Measurements from ENCODE around the gene RNF130.
A peak's percentile ranks its signal among the peaks of the same experiment; 100 is the strongest.
"Not testable (repeated sequence)": the region's sequence is repeated elsewhere in the genome, so short reads cannot be mapped to it uniquely, and the experiment has no call there.

Gene RNF130

DNA sequence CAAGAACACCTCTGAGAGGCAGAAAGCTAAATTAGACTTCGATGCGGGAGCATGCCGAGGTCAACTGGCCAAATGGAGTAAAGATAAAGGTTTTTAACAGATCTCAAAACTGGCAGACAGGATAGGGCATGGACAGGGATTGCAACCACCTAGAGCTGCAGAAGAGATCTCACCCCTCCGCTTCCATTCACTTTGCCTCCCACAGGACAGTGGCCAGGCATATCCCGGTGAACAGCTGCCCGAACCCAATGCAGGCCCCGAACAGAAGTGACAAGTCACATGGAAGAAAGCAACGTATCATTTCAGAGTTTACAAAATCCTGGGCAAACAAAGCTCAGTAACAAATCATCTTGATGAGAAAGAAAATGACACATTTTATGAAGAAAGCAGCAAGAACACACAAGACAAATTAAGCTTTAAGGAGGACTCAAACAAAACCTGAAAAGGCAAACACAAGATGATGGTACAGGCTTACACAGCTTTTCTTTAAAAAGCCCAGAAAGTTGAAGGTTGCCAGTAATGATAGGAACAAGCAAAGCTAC, 18.4 kb downstream of the RNF130 start:
- DNase-seq: no peak

DNA sequence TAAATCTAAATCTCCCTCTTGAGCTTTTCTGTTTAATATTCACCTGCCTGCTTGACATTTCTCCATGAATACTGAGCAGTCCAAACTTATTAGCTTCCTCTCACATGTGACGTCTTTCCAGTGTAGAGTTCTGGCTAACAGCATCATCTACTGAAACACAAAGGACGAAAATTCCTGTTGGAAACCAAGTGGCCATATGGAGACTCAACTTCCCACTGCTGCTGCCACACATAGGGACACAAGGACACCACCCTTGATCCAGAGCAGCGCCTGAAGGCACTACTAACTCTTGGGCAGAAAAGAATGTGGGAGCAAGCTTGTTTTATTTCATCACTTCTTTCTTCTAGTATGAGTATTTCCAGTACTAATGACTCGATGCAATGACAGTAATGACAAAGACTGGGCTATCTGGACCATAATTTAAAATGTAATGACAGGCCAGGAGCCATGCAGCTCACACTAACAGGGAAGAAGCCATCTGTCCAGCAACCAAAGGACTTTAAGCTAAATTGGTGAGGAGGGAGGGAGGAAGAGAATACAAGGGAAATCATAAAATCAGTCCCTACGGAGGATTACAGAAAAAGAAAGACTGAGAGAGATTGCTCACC, 19.2 kb downstream of the RNF130 start:
- DNase-seq: no peak

DNA sequence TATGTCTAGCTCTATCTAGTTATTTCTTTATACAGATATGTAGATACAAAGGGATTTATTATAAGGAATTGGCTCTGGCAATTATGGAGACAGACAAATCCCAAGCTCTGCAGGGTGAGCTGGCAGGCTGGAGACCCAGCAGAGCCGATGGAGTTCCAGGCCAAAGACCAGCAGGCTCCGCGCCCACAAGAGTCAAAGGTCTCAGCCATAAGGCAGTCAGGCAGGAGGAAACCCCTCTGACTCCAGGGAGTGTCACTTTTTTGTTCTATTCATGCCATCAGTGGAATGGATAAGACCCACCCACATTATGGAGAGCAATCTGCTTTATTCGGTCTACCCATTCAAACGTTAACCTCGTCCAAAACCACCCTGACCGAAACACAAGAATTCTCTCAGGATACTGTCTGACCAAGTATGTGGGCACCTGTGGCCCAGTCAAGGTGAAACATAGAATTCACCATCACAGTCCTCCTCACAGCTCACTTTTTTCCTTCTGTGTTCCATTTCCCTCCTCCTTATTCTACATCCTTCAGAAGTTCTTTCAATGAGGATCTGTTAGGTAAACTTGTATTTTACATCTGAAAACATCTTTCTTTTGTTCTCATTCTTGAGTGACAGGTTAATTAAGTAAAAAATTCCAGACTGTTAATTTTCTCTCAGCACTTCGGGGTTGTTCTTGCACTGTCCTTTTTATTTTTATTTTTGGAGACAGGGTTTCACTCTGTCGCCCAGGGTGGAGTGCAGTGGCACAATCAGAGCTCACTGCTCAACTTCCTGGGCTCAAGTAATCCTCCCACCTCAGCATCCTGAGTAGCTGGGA, 21.2 kb downstream of the RNF130 start:
- DNase-seq: peak; percentile 62

DNA sequence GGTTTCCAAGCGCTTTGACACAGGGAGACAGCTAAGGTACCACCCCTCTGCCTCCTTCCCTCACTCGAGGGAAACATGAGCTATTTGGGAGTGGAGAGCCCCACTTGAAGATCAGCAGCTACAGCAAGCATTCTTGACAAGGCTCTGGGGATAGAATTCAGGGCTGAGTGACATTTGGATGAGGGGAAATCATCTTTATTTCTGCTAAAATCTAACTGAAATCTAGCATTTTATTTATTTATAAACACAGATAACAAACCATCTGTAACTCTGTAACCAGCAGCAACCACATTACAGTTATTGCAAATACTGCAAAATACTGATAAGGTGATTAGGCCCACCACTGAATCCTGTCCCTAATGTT, 22.4 kb downstream of the RNF130 start:
- peak; percentile 95 for DNase-seq

DNA sequence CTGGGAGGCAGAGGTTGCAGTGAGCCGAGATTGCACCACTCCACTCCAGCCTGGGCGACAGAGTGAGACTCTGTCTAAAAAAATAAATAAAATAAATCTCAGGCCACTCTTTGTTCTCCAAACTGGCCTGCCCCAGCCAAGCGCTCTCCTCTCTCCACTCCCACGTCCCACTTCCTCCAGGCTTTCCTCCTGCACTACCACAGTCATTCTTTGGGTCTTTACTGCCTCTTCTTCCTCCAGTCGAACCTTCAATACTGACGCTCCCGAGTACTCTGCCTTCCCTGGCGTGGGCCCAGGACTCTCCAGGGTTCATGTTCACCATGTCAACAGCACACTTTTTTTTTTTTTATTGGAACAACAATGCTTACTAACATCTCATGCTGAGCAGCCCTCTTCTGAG, 23.9 kb downstream of the RNF130 start:
- no peak for DNase-seq

DNA sequence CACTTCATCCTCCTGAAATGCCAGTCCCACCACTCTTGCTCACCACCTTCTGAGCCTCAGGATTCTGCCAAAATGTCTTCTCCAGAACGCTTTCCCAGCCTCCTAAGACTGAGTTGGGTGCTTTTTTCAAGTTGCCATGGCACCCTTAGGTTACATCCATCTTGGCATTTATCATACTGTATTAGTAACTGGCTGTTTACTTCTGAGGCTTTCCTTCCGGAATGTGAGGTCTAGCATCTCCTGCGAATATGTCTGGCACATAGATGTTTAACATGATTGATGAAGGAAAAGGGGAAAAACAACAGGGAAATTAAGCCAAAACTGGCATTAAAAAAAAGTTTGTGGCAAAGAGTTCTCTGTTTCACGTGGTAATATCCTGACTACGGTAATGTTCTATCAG, 24.9 kb downstream of the RNF130 start:
- DNase-seq: no peak

DNA sequence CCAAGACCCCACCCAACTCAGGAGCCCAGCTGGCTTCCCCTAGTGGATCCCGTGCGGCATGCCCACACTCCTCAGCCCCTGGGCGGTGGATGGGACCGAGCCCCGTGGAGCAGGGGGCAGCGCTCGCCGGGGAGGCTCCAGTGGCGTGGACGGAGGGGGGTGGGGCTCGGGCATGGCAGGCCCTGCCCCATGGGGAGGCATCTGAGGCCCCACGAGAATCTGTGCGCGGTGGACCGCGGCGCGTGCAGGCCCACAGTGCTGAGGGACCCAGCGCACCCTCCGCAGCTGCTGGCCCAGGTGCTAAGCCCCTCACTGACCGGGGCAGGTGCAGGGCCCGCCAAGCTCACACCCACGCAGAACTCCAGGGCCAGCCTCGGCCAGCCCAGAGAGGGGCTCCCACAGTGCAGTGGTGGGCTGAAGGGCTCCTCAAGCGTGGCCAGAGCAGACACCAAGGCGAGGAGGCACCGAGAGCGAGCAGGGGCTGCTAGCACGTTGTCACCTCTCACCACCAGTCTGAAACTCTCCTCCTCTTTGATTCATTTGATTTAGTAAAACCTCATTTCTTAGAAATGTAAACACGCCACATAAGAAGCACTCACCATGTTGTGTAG, 25.6 kb downstream of the RNF130 start:
- no peak for DNase-seq

DNA sequence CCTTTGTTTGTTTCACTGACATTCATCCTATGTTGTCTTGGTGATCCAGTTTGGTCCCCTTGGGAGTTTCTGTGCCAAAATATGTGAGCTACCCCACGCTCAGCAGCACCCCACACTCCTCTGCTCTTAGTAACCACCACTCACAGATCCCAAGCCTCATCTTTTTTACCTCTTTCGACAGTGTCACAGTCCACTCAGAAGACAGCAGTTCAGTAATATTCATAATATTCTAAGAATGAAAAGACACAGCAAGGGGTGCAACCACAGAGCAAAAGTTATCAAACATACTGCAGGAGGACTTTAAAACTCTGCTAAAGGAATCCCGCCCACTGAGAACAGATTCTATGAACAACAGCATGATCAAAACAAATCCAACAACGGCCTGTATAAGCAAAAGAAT, 28.2 kb downstream of the RNF130 start:
- peak; percentile 77 for DNase-seq

DNA sequence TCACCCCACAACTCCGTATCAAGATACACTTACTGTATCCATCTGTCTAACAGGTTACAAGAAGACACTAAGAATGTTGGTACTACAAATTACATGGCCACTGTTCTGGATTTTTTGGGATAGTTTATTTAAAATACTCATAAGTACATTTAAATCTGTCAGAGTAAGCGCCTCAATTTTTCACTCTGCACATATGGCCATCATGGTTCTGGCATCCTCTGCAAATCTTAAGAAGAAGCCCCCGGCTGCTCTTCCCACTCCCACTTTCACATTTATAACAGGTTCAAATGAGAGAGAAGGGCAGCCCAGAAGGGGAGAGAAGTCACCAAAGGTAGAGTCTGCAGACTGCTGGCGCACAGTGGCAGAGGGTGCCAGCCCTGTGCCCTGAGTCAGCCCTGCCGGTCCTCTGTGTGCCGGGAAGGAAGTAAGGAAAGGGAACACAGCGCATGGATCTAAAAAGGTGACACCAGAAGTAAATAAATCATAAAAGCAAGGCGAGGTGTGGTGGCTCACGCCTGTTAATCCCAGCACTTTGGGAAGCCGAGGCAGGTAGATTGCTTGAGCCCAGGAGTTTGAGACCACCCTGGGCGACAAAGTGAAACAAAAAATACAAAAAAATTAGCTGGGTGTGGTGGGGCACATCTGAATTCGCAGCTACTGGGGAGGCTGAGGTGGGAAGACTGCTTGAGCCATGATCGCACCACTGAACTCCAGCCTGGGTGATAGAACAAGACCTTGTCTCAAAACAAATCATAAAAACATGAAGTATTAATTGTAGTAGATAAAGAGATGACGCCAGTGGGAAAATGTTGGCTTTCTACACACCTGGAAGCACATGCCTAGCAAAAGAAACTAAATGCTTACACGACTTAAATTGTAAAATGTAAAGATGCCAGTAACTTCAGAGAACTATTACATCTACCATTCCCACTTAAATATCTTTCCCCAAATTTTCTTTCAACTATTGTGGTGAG, 30.0 kb downstream of the RNF130 start:
- DNase-seq: no peak

DNA sequence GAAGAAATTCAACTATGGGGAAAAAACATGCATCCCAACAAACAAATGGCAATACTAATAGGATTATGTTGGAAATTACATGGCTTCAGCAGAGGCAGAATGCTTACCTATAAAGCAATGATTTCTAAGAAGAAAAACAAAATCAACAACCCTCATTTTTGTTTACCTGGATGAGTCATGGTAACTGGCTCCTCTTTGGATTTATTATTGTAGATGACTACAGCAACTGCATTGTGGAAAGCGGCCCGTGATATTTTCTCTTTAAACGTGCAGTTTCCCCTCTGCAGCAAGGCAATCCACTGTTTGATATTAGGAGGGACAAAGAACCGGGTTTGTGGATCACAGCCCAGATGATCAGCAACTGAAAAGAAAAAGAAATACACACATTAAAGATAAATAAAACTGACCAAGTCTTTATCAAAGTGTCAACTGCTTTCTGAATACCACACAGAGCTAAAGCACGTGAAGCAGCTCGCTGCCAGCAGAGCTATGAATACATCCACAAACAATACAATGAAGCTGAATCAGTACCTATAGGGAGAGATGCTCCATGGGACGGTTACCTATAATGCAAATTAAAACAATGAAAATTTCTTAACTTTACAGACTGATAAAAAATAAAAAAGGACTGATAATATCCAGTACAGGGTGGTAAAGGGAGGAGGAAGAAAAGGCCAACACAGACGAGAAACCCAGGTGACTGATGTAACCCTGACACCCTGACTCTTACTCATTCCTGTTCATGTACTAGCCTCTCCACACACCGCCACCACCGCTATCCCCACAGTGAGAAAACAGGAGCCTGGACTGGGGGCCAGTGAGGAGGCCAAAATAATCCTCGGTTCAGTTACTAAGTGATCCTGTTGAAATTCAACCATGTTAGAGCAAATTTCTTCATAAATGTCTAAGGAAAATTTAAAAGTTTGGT, 31.0 kb downstream of the RNF130 start:
- DNase-seq: no peak

DNA sequence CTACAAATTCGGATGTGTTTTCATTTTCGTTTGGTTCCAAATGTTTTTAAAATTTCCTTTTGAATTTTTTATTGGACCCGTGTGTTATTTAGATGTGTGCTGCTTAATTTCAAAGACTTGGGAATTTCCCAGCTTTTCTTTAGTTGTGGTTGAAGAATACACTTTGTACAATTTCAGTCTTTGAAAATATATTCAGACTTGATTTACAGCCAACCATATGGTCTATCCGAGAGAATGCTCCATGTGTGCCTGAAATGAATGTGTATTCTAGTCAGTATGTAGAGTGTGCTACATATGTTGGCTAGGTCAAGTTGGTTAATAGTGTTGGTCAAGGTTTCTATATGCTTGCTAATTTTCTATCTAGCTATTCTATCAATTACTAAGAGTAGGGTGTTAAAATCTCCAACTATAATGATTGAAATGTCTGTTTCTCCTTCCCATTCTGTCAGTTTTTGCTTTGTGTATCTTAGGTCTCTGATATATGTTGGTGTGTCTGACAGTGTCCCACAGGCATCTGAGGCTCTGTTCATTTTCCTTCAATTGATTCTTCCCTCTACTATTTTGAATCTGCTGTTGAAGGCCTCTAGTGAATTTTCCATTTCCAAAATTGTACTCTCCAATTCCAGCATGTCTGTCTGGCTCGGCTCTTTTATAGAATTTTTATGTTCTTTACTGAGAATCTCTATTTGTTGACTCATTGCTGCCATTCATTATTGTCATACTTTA, 36.2 kb downstream of the RNF130 start:
- DNase-seq: no peak

DNA sequence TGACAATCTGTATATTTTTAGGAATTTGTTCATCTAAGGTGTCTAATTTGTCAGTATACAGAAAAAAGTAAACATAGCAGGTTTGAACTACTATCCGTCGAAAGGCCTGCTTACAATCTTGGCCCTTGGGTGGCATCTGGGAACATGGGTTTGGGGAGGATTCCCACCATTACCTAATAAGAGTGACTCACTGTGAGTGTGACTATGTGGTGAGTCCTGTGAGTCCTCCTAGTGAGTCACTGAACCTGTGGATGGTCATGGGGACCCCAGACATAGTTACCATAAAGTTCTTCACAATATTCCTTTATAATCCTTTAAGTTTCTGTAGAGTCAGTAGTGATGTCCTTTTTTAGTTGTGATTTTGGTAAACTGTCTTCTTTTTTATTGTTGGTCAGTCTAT, 37.0 kb downstream of the RNF130 start:
- DNase-seq: no peak

DNA sequence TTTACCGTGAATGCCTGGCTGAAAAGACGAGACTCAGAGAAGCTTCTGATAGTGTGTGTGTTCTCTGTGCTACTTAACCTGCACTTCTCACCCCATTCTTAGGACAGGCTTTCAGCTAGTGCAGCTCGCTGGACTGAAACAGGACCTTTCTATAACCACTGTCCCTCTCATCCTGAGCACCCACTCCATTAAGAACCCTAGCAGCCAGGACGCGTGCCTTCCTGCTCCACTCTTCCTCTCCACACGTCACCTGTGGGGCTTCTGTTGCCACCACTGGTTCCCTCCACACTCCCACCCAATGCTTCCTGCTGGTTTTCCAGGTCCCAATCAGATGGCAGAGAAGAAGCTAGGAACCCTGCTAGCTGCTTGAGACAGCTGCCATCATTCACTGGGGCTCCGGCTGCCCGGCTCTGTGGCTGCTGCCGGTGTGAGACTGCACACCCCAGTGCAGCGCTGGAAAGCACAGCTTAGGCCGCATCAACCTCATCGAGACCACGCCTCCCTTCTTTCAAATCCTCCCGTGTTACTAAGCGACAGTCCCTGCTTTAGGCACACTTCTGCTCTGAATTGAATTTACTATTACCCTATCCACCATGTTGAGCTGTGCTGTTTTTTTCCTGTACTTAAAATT, 44.0 kb downstream of the RNF130 start:
- DNase-seq: no peak

DNA sequence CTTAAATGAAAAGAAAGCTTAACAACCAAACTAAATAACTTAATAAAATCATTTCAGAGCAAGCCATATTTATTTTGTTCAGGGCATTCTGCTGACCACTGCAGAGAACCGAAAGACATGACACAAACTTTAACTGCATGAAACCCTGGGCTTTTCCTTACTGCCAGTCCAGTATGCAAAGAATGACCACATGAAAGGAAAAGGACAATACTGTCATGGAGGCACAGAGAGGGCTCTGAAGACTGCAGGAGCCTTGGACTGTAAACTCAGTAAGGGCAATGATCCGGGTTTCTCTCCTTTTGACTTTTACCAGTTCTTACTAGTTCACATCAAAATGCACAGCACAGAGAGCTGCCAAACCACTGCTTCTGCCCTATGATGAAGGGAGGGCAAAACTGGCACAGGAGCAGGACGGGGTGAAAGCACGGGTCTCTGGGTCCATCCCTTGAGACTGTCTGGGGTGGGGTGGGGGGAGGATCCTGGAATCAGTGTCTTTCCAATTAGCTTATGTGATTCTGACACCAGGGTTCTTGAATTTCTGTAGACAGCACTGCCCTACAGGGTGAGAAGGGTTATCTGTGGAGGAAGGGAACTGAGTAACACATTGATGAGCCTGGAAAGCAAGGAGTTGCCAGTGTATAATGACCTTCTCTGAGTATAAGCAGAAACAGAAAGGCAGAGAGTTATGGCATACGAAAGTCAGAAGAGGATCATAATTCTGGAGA, 44.7 kb downstream of the RNF130 start:
- no peak for DNase-seq

DNA sequence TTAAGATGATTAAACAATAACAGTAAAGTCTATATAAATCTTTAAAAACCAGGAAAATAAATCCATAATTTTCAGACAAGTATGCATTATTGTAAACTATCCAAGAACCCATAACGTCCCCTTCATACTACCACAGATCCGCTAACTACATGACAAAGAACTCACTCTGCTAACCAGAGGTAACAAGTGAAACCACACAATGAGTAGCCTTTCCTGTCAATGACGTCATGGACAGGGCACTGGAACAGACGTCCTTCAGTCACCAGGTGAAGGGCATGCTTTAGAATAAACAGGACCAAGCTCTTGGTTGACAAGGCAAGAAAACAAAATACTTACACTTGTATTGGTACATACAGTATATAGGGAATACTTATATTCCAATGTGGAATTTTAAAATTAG, 45.2 kb downstream of the RNF130 start:
- peak; percentile 42 for DNase-seq

DNA sequence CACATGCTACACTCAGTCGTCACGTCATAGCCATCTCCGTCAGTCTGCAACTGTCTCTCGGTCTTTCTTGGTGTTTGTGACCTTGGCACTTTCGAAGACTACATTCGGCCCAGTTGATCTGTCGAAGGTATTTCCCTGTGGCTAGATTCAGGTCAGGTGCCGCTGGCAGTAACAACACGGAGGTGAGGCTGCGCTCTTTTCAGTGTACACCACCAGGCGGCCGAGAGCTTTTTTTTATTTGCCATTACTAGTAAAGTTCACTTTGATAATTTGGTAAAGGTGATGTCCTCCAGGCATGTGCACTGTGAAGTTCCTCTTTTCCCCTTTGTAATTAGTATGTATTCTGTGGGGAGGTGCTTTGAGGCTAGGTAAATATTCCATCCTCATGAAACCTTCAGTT, 49.7 kb downstream of the RNF130 start:
- no peak for DNase-seq

DNA sequence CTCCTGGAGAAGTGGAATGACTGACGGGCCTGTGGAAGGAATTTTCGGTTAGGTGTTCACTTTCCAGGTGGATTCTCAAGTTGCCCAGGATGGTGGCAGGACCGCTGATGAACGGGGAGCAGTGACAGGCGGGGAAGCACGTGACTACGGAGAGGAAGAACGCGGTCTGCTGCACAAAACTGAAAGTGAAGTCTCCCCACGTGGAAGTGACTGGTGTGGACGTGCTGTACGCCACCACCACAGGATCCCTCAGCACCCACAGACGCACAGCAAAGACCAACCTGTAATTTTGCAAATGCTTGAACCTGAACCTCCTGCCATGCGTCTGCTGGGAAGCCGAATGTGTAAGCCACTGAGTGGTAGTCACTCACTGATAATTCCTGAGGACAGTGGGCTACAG, 51.4 kb downstream of the RNF130 start:
- DNase-seq: no peak

DNA sequence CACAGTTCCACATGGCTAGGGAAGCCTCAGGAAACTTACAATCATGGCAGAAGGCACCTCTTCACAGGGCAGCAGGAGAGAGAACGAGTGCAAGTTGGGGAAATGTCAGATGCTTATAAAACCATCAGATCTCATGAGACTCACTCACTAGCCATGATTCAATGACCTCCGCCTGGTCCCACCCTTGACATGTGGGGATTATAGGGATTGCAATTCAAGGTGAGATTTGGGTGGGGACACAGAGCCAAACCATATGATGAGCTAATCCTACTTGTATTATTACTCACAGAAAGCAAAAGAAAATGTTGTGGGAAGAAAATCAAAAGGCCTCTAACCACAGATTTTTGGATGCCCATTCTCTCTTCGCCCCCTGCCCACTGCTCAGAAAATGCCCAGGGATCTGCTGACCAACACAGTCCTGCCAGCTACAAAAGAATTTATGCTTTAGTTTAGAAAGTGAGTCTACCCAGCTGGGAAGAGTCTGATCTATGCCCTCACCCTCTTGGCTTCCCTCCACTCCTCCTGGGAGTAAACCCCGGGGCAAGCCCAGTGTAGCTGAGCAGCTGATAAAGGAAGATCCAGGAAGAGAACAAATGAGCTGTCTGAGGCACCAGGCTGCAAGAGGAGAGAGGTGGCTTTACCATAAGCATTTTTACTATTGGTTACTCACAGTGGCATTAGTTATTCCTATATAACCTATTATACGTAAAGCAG, 53.1 kb downstream of the RNF130 start:
- DNase-seq: no peak

DNA sequence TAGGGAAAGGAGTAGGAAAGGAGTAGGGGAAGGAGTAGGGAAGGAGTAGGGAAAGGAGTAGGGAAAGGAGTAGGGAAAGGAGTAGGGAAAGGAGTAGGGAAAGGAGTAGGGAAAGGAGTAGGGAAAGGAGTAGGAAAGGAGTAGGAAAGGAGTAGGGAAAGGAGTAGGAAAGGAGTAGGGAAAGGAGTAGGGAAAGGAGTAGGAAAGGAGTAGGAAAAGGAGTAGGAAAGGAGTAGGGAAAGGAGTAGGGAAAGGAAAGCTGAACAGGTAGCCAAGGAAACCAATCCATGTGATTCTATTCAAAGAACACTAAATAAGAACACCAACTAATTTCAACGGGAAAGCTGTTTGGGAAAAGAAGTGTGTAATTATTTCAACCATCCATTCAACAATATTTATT, 56.0 kb downstream of the RNF130 start:
- not testable (repeated sequence) for DNase-seq

Measured in hematopoietic multipotent progenitor cell treated with erythropoietin and hydrocortisone succinate and interleukin-3 and kit ligand, for 6 days (in vitro differentiated cells).